Kidney capillary endothelial cell (primary cell): ENCODE data around the gene RGS6.

Experiments used
- DNase-seq: peaks from one replicate; pipeline ENCODE4 v3.0.0-alpha.2; 2018; ENCODE audit warnings: low spot score

RGS6 gene

GRCh38 chr14:72247896-72248465, 315.8 kb downstream of the RGS6 start:
- no peak for DNase-seq

- no peak for DNase-seq
Observed at GRCh38 chr14:72253503-72253902, 321.3 kb downstream of the RGS6 start.

GRCh38 chr14:72254202-72254936, 322.1 kb downstream of the RGS6 start:
- no peak for DNase-seq

GRCh38 chr14:72254937-72255472, 322.8 kb downstream of the RGS6 start:
- DNase-seq: no peak

- DNase-seq: no peak
Observed at GRCh38 chr14:72256055-72256454, 323.8 kb downstream of the RGS6 start.

- DNase-seq: no peak
Observed at GRCh38 chr14:72261068-72261467, 328.8 kb downstream of the RGS6 start.

- no peak for DNase-seq
Observed at GRCh38 chr14:72262771-72263170, 330.5 kb downstream of the RGS6 start.

GRCh38 chr14:72264716-72265115, 332.5 kb downstream of the RGS6 start:
- no peak for DNase-seq

- DNase-seq: no peak
Observed at GRCh38 chr14:72270147-72270727, 338.0 kb downstream of the RGS6 start.

- DNase-seq: no peak
Observed at GRCh38 chr14:72270749-72271148, 338.5 kb downstream of the RGS6 start.

- DNase-seq: no peak
Observed at GRCh38 chr14:72275242-72275641, 343.0 kb downstream of the RGS6 start.

GRCh38 chr14:72278316-72278715, 346.1 kb downstream of the RGS6 start:
- no peak for DNase-seq

GRCh38 chr14:72284176-72284575, 351.9 kb downstream of the RGS6 start:
- no peak for DNase-seq

GRCh38 chr14:72290241-72290640, 358.0 kb downstream of the RGS6 start:
- DNase-seq: no peak

- DNase-seq: peak; percentile 79
Observed at GRCh38 chr14:72291908-72292688, 359.9 kb downstream of the RGS6 start.

GRCh38 chr14:72292689-72293024, 360.4 kb downstream of the RGS6 start:
- no peak for DNase-seq

GRCh38 chr14:72301352-72301751, 369.1 kb downstream of the RGS6 start:
- DNase-seq: no peak

GRCh38 chr14:72303930-72304329, 371.7 kb downstream of the RGS6 start:
- DNase-seq: no peak

GRCh38 chr14:72305561-72305960, 373.3 kb downstream of the RGS6 start:
- no peak for DNase-seq

GRCh38 chr14:72308967-72309485, 376.8 kb downstream of the RGS6 start:
- DNase-seq: no peak

- no peak for DNase-seq
Observed at GRCh38 chr14:72311116-72311515, 378.9 kb downstream of the RGS6 start.

- DNase-seq: peak; percentile 23
Observed at GRCh38 chr14:72311516-72311915, 379.3 kb downstream of the RGS6 start.
